Nephron (organoid): ENCODE data around the gene MNX1.
A peak's percentile ranks its signal among the peaks of the same experiment; 100 is the strongest.

Source experiments
- H3K27ac Mint-ChIP-seq, 3 experiments: 2 replicates each; pipeline ENCODE4 v1.8.0; 2020; ENCODE audit warnings: mixed read lengths in 3 of 3, mild to moderate bottlenecking in 2 of 3, moderate library complexity in 1 of 3
- H3K27me3 Mint-ChIP-seq: 2 replicates; pipeline ENCODE4 v1.8.0; 2021; ENCODE audit warnings: low read depth, mild to moderate bottlenecking, moderate library complexity, mixed read lengths
- H3K36me3 Mint-ChIP-seq: 2 replicates; pipeline ENCODE4 v1.8.0; 2020; ENCODE audit warnings: low read depth, mixed read lengths
- H3K4me1 Mint-ChIP-seq: 2 replicates; pipeline ENCODE4 v1.8.0; 2020; ENCODE audit warnings: mixed read lengths
- H3K4me3 Mint-ChIP-seq, 3 experiments: 2 replicates each; pipeline ENCODE4 v1.8.0; 2020; ENCODE audit warnings: mild to moderate bottlenecking in 3 of 3, mixed read lengths in 3 of 3, moderate library complexity in 2 of 3
- H3K9me3 Mint-ChIP-seq: 2 replicates; pipeline ENCODE4 v1.8.0; 2020; ENCODE audit warnings: mixed read lengths
- TF ChIP-seq, protein P1 (sequence below), 3 experiments: fragments of 200-600 bp; sonication (generic); IDR thresholded peaks; one replicate each; pipeline ENCODE4 v1.5.0; 2021; ENCODE audit warnings: antibody characterized with exemption in 3 of 3; ENCODE audit not compliant: unreplicated experiment in 3 of 3

The MNX1 gene

DNA sequence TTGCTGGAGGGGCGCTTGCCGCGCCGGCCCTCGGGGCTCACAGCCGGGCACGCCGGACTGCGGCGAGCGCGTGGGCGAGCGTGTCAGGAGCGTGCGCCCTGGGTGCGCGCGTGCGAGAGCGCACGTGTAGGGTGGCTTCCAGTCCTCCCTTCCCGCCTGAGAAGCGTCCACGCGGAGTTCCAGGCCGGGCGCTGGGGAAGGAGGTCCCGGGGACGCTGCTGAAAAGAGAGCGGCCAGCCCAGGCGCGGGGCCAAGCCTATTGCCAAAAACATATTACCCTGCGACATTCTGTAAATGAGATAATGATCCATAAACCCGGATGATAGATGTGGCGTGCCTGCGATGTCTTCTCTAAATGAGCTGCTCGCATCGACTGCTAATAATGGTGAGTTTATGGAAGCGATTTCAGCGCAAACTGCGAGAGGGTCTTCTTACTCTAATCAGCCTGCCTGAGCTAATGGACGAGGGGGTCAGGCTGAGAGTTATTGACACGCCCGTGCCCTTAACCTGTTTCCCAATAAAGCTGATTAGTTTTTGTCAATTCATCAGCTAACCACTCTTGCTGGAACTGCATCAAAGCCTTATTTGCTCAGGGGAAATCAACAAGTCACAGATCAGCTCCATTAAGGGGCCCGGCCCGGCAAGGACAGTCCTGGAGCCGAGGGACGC is 8.0 kb upstream of the MNX1 start:
- peaks cover 5% of the 10 kb centered on the region for H3K9me3 Mint-ChIP-seq
- H3K4me3 Mint-ChIP-seq: peak overlapping the region; percentile 17 to 66 (median 29)
- H3K27me3 Mint-ChIP-seq: peaks cover 96% of the 10 kb centered on the region
- H3K36me3 Mint-ChIP-seq: no peaks in the 10 kb centered on the region
- H3K4me1 Mint-ChIP-seq: peaks cover 4% of the 10 kb centered on the region
- no peak overlapping the region for H3K27ac Mint-ChIP-seq
- TF ChIP-seq, protein P1, sequence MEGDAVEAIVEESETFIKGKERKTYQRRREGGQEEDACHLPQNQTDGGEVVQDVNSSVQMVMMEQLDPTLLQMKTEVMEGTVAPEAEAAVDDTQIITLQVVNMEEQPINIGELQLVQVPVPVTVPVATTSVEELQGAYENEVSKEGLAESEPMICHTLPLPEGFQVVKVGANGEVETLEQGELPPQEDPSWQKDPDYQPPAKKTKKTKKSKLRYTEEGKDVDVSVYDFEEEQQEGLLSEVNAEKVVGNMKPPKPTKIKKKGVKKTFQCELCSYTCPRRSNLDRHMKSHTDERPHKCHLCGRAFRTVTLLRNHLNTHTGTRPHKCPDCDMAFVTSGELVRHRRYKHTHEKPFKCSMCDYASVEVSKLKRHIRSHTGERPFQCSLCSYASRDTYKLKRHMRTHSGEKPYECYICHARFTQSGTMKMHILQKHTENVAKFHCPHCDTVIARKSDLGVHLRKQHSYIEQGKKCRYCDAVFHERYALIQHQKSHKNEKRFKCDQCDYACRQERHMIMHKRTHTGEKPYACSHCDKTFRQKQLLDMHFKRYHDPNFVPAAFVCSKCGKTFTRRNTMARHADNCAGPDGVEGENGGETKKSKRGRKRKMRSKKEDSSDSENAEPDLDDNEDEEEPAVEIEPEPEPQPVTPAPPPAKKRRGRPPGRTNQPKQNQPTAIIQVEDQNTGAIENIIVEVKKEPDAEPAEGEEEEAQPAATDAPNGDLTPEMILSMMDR (IDR thresholded peaks at IDR 0.05; ENCODE audit: unreplicated experiment in 3 of 3): no peak

DNA sequence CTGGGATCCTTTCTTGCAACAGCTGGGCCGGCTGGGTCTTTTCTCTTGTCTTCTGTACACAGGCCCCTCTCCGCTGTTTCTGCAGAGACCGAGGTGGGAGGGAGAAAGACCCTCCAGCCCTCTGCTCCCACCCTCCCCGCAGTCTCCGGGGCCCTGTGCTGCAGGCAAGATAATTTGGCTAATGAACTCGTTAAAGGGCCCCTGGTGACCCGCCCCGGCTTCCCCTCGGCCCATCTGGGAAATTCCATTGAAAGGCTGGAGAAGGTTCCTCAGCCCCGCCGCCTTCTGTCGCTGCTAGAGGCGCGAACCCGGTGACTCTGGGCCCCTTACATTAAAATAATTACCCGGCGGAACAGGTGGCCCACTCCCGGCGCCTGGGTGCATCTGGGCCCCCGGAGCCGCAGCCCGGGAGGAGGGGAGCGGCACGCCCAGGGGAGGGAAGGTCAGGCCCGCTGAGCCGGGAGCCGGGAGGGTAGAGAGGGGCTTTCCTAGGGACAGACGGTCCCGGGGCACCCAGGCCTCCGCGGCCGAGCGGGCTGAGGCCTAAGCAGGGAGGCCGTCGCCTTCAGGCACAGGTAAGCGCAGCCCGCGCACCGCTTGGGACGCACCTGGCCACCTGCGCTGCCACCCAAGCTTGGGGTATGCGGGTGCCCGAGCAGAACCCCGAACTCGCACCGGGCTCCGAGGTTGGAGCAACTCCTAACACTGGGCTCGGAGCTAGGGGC is 7.3 kb upstream of the MNX1 start:
- Mint-ChIP-seq H3K4me1 (peaks cover 4% of the 10 kb centered on the region), H3K27ac (no peak overlapping the region), H3K27me3 (peaks cover 96% of the 10 kb centered on the region), H3K9me3 (peaks cover 5% of the 10 kb centered on the region), H3K4me3 (no peak overlapping the region), H3K36me3 (no peaks in the 10 kb centered on the region)
- TF ChIP-seq, protein P1 (IDR thresholded peaks at IDR 0.05; ENCODE audit: unreplicated experiment in 3 of 3): no peak

DNA sequence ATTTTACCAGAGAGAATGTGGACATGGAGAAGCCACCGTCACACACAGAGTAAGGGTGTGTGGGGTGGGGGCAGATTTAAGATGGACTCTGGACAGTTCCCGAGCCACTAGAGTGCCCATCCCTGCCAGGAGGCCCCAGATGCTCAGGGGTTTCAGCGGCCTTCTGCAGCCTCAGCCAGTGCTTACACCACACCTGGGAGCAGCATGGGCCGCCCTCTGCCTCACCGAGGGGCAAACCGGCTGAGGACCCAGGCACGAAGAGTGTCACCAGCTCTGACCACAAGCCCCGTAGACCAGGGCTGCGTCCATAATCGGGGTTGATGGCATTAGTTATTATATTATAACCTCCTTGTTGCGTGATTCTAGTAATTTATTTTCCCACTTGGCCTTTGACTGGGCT is 6.7 kb upstream of the MNX1 start:
- Mint-ChIP-seq H3K36me3 (no peaks in the 10 kb centered on the region), H3K4me1 (peaks cover 4% of the 10 kb centered on the region), H3K4me3 (no peak overlapping the region), H3K9me3 (peaks cover 5% of the 10 kb centered on the region), H3K27ac (no peak overlapping the region), H3K27me3 (peaks cover 96% of the 10 kb centered on the region)
- TF ChIP-seq, protein P1 (IDR thresholded peaks at IDR 0.05; ENCODE audit: unreplicated experiment in 3 of 3): no peak

DNA sequence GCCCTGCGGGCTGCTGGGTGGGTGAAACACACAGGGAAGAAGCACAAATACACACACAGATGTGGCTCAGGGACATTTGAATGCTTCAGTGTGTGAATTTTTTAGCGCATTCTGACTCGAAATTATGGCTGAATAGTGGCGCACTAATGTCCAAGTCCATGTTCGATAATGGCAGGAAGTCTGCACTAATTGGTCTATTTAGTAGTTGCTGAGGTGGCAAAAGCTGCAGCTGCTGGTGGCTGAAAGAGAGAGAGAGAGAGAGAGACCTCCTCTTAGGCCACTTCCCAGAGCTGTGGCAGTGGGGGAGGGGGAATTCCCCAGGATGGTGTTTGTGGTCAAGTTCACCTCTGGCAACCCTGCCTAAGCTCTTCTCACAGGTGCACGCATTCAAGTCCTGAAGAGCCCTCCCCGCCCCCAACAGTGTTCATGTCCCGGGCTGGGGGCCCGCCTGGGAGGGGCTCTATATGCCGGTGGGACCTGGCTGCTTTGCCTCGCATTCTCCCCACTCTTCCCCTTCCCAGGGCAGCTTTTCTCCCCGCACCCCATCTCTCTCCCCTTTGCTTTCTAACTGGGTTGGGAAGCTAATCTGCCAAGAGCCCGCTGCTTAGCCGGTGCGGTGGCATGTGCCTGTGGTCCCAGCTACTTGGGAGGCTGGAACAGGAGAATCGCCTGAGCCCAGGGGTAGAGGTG is 6.0 kb upstream of the MNX1 start:
- TF ChIP-seq, protein P1 (IDR thresholded peaks at IDR 0.05; ENCODE audit: unreplicated experiment in 3 of 3): no peak
- H3K27me3 Mint-ChIP-seq: peaks cover 97% of the 10 kb centered on the region
- H3K9me3 Mint-ChIP-seq: peaks cover 5% of the 10 kb centered on the region
- peaks cover 4% of the 10 kb centered on the region for H3K4me1 Mint-ChIP-seq
- H3K36me3 Mint-ChIP-seq: no peaks in the 10 kb centered on the region
- H3K4me3 Mint-ChIP-seq: no peak overlapping the region
- H3K27ac Mint-ChIP-seq: no peak overlapping the region

DNA sequence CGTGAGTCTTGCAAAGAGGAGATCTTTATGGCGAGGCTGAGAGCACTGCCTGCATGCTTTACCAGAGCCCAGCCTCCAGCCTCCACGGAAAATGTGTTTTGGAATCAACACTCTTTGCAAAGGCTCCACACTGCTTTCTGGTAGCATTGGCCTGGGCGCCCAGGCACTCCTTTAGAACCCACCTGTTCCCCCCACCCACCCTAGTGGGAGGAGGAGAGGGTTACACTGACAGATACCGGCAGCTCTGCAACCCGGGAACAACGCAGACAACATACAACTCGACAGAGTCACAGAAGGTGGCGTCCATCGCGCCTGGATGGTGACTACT is 5.5 kb upstream of the MNX1 start:
- H3K9me3 Mint-ChIP-seq: peaks cover 5% of the 10 kb centered on the region
- TF ChIP-seq, protein P1 (IDR thresholded peaks at IDR 0.05; ENCODE audit: unreplicated experiment in 3 of 3): no peak
- H3K4me1 Mint-ChIP-seq: peaks cover 4% of the 10 kb centered on the region
- H3K27ac Mint-ChIP-seq: no peak overlapping the region
- no peak overlapping the region for H3K4me3 Mint-ChIP-seq
- no peaks in the 10 kb centered on the region for H3K36me3 Mint-ChIP-seq
- H3K27me3 Mint-ChIP-seq: peaks cover 100% of the 10 kb centered on the region
